Measurements from ENCODE around the gene EDA.

Gene EDA

DNA sequence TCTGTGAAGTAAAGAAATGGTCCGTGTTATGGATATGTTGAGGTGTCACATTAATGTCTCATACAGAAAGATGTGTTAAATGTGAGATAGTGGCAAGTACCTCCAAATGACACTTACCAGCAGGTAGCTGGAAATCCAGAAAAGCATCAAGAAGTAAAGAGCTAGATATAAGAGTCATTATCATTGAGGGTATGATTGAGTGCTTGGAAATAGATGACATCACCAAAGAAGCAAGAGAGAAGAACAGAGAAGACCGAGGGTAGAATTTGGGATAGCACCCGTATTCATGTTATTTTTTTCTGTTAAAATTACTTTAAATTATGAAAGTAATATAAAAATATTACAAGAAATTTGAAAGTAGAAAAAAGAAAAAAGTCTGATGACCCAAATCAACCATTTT is 15.7 kb upstream of the EDA start:
- H4K20me1 ChIP-seq (ENCODE audit: control insufficient read depth, insufficient read depth, low read depth, low read length): no peaks in the 10 kb centered on the region
- H3K36me3 ChIP-seq (ENCODE audit: control insufficient read depth, low read length): no peaks in the 10 kb centered on the region
- TF ChIP-seq, protein P1, sequence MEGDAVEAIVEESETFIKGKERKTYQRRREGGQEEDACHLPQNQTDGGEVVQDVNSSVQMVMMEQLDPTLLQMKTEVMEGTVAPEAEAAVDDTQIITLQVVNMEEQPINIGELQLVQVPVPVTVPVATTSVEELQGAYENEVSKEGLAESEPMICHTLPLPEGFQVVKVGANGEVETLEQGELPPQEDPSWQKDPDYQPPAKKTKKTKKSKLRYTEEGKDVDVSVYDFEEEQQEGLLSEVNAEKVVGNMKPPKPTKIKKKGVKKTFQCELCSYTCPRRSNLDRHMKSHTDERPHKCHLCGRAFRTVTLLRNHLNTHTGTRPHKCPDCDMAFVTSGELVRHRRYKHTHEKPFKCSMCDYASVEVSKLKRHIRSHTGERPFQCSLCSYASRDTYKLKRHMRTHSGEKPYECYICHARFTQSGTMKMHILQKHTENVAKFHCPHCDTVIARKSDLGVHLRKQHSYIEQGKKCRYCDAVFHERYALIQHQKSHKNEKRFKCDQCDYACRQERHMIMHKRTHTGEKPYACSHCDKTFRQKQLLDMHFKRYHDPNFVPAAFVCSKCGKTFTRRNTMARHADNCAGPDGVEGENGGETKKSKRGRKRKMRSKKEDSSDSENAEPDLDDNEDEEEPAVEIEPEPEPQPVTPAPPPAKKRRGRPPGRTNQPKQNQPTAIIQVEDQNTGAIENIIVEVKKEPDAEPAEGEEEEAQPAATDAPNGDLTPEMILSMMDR (IDR thresholded peaks at IDR 0.05; ENCODE audit: low read depth, low read length, poor library complexity, severe bottlenecking): no peak
- no peak for TF ChIP-seq EZH2phosphoT487 (IDR thresholded peaks at IDR 0.05; ENCODE audit: borderline replicate concordance, low read length)
- H3K79me2 ChIP-seq (ENCODE audit: control insufficient read depth, low read length): no peaks in the 10 kb centered on the region
- no peak overlapping the region for H3K27ac ChIP-seq (ENCODE audit: low read depth, low read length)
- H3F3A ChIP-seq (ENCODE audit: control insufficient read depth, insufficient read depth): no peaks in the 10 kb centered on the region
- H3K4me3 ChIP-seq (ENCODE audit: low read length): no peak overlapping the region
- no peaks in the 10 kb centered on the region for H3K9me3 ChIP-seq (ENCODE audit: control insufficient read depth, insufficient read depth, low read length)
- H3K4me2 ChIP-seq (ENCODE audit: low read length): no peak overlapping the region
- no peaks in the 10 kb centered on the region for H3K27me3 ChIP-seq (ENCODE audit: control insufficient read depth, low read length)
- H3K4me1 ChIP-seq (ENCODE audit: control insufficient read depth, low read length): no peaks in the 10 kb centered on the region
- H3K9me2 ChIP-seq (replicated peaks; ENCODE audit: control insufficient read depth, low read length): no peaks in the 10 kb centered on the region

GRCh38 chrX:69603566-69604194 is 12.2 kb upstream of the EDA start:
- Histone ChIP-seq H3K27ac (ENCODE audit: low read depth, low read length) (no peak overlapping the region), H3K4me2 (ENCODE audit: low read length) (no peak overlapping the region), H3K4me3 (ENCODE audit: low read length) (no peak overlapping the region), H3K4me1 (ENCODE audit: control insufficient read depth, low read length) (no peaks in the 10 kb centered on the region), H3K36me3 (ENCODE audit: control insufficient read depth, low read length) (no peaks in the 10 kb centered on the region), H3K9me3 (ENCODE audit: control insufficient read depth, insufficient read depth, low read length) (no peaks in the 10 kb centered on the region), H3K9me2 (replicated peaks; ENCODE audit: control insufficient read depth, low read length) (no peaks in the 10 kb centered on the region), H3K27me3 (ENCODE audit: control insufficient read depth, low read length) (no peaks in the 10 kb centered on the region), H3F3A (ENCODE audit: control insufficient read depth, insufficient read depth) (no peaks in the 10 kb centered on the region), H4K20me1 (ENCODE audit: control insufficient read depth, insufficient read depth, low read depth, low read length) (no peaks in the 10 kb centered on the region), H3K79me2 (ENCODE audit: control insufficient read depth, low read length) (no peaks in the 10 kb centered on the region)
- TF ChIP-seq EZH2phosphoT487 (IDR thresholded peaks at IDR 0.05; ENCODE audit: borderline replicate concordance, low read length): no peak
- TF ChIP-seq, protein P1 (IDR thresholded peaks at IDR 0.05; ENCODE audit: low read depth, low read length, poor library complexity, severe bottlenecking): no peak

- Histone ChIP-seq H3K9me2 (replicated peaks; ENCODE audit: control insufficient read depth, low read length) (no peaks in the 10 kb centered on the region), H3K27ac (ENCODE audit: low read depth, low read length) (no peak overlapping the region), H3K9me3 (ENCODE audit: control insufficient read depth, insufficient read depth, low read length) (no peaks in the 10 kb centered on the region), H3K79me2 (ENCODE audit: control insufficient read depth, low read length) (no peaks in the 10 kb centered on the region), H3F3A (ENCODE audit: control insufficient read depth, insufficient read depth) (no peaks in the 10 kb centered on the region), H3K36me3 (ENCODE audit: control insufficient read depth, low read length) (no peaks in the 10 kb centered on the region), H4K20me1 (ENCODE audit: control insufficient read depth, insufficient read depth, low read depth, low read length) (no peaks in the 10 kb centered on the region), H3K4me2 (ENCODE audit: low read length) (no peak overlapping the region), H3K4me3 (ENCODE audit: low read length) (no peak overlapping the region), H3K27me3 (ENCODE audit: control insufficient read depth, low read length) (no peaks in the 10 kb centered on the region), H3K4me1 (ENCODE audit: control insufficient read depth, low read length) (no peaks in the 10 kb centered on the region)
- TF ChIP-seq EZH2phosphoT487 (IDR thresholded peaks at IDR 0.05; ENCODE audit: borderline replicate concordance, low read length): no peak
- TF ChIP-seq, protein P1 (IDR thresholded peaks at IDR 0.05; ENCODE audit: low read depth, low read length, poor library complexity, severe bottlenecking): no peak
Measured at GRCh38 chrX:69605521-69605920, 10.4 kb upstream of the EDA start.

Measured in DOHH2 (cell line).